Measurements from ENCODE around the gene KDM7A.
"Not testable (repeated sequence)": the region's sequence is repeated elsewhere in the genome, so short reads cannot be mapped to it uniquely, and the experiment has no call there.

The KDM7A gene

GRCh38 chr7:140200061-140200989, 23.5 kb upstream of the KDM7A start:
- DNase-seq (ENCODE audit: low read depth), result no peak

GRCh38 chr7:140197938-140198337, 21.2 kb upstream of the KDM7A start:
- no peak for DNase-seq (ENCODE audit: low read depth)

DNA sequence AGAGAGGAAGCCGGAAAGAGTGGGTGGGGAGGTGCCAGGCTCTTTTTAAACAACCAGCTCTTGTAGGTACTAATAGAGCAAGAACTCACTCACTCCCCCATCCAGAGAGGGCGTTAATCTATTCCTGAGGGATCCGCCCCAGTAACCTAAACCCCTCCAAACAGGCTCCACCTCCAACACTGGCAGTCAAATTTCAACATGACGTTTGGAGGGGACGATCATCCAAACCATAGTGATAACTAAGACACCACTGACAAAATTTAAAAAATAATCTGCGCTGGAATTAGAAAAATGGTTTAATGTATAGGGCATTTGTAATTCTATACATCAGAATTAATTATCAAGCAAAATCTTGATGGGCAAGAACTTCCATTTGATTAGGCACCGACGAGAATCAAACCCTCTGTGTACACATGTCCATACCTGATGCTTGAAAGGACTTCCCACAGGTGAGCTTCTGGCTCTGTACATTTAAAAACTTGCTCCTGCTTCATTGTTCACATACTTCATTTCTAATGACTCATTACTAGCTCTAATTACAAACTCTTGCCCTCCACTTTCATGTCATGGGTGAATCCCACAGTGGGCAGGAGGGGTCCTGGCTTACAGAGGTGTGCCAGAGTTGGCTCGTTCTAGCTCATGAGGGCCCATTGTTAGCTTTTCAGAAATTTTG, 20.6 kb upstream of the KDM7A start:
- DNase-seq (ENCODE audit: low read depth), result no peak

DNA sequence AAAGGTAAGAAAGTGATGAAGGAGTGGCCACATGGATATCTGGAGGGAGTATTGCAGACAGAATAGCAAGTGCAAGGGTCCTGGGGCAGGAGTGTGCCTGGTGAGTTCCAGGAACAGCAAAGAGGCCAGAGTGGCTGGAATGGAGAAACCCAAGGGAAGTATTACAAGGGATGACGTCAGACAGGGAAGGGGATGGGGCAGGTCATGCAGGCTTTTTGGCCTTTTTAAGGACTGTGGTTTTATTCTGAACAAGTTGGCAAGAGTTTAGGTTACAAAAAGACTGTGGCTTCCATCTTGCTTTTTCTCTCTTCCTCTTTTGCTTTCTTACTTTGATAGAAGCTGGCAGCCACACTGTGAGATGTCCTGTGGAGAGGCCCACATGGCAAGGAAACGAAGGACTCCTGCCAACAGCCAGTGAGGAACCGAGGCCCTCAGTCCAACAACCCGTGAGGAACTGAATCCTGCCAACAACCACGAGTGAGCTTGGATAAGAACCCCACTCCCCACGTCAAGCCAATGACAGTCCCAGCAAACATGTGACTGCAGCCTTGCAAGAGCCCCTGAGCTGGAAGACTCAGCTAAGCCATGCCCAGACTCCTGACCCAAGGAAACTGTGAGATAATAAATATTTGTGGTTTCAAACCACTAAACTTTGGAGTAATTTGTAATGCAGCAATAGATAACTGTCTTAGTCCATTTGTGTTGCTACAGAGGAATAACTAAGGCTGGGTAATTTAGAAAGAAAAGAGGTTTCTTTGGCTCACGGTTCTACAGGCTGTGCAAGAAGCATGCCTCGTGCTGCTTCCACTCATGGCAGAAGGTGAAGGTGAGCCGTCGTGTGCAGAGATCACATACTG, 19.8 kb upstream of the KDM7A start:
- DNase-seq (ENCODE audit: low read depth), result no peak

DNA sequence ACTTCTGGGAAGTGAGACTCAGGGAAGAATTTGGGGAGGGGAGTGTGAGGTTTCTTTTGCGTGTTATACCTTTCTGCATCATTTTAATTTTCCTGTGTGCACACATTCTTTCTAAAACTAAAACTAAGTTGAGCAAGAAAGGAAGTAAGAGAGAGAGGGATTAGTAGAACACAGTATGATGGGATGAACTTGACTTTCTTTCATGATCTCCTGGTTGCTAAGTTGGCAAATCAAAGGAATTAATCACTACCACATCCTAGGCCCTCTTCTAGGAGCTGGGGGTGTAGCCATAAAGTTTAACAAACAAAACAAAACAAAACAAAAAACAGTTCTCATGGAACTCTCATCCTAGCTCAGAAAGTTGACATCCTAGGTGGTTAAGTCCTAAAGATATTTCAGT, 19.1 kb upstream of the KDM7A start:
- DNase-seq (ENCODE audit: low read depth), result no peak

DNA sequence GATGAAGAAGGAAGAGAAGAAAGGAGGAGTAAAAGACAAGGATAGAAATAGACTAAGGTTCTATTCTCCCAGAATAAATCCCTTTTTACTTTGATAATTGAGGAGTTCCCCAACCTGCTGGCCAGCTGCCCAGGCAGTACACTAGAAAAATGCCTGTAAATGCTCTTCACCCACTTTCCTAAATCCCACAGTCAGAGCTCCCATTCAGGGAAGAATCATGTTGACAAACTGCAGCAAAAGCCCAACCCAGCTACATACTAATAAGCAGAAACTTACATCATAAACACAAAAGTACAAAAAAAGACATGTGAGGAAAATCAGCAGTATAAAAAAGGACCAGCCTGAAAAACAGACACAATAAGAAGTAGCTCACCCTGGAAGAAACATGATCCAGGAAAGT, 15.8 kb upstream of the KDM7A start:
- no peak for DNase-seq (ENCODE audit: low read depth)

DNA sequence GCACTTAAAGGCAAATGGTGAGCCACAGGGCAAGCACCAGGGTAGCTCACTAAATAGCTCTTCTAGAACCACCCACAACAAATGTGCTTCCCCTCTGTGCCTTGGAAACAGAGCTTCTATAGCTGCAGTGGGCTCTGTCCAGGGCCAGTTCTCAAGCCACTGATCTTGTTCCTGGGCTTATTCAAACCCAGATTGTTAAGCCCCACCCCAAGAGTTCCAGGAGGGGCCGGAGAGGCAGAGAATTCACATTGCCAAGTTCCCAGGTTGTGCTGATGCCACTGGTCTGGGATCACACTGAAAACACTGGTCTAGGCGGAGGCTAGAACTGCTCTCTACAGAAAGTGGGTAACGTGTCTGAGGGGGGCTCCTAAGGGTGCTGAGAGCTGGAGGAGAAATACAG, 15.4 kb upstream of the KDM7A start:
- no peak for DNase-seq (ENCODE audit: low read depth)

DNA sequence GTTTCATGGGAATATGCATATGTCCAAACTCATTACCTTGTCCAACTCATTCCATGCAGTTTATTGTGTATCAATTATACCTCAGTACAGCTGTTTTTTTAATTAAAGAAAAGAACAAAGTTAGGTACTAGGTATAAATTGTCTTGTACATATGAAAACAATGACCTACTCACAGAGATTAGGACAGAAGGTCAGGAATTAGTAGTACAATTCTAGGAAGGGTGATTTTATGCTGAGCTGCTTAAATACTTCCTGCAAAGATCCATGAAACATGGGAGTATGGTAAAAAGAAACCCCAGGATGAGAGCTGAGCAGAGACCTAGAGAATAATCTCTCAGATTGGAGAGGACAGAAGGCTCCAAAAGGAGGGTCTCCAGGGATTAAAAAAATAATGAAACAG, 13.8 kb upstream of the KDM7A start:
- no peak for DNase-seq (ENCODE audit: low read depth)

GRCh38 chr7:140189917-140190316, 13.1 kb upstream of the KDM7A start:
- DNase-seq (ENCODE audit: low read depth), result no peak

GRCh38 chr7:140182917-140183316, 6.1 kb upstream of the KDM7A start:
- no peak for DNase-seq (ENCODE audit: low read depth)

GRCh38 chr7:140179339-140179738, 2.6 kb upstream of the KDM7A start:
- no peak for DNase-seq (ENCODE audit: low read depth)

DNA sequence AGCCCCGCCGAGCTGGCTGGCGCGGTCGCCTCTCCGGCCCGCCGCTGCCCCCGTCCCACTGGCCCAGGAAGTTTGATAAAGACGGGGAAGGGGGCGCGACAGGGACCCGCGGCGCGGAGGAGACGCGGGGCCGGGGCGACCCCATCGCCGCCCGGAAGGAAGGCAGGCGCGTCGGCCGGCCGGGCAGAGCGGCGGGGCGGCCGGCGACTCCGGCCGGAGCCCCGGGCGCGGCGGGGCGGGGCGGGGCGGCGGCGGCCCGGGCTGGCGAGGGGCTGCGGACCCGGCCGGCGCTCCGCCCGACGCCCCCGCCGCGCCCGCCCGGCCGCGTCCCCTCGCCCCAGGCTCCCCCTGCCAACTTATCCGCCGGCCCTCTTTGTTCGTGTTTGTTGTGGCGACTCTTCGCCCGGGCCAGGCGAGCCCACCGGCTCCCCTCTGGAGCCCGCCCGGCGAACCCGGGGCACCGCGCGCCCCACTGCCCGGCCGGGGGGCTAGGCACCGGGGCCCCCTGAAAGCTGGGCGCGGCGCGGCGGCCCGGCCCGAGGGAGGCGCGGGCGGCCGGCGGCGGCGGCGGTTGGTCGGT, 571 bp downstream of the KDM7A start:
- DNase-seq (ENCODE audit: low read depth), result no peak

GRCh38 chr7:140175221-140176121, 1.3 kb downstream of the KDM7A start:
- DNase-seq (ENCODE audit: low read depth), result peak; percentile 85

DNA sequence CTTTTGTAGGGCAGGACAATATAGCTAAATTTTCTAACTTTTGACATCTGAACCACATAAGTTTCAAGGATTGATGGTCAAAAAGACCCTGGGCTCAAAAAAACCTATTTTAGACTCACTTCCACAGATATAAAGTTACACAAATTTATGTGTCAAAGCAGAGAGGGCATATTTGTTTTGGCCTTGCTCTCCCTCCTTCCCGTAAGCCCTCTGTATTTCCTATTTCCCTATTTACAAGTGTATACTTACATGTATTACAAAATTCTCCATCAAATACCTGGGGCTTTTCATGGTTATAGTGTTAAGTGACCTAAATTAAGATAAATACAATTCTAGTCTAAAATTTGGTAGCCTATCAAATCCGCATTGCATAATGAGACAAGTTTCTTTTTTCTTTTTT, 2.6 kb downstream of the KDM7A start:
- no peak for DNase-seq (ENCODE audit: low read depth)

DNA sequence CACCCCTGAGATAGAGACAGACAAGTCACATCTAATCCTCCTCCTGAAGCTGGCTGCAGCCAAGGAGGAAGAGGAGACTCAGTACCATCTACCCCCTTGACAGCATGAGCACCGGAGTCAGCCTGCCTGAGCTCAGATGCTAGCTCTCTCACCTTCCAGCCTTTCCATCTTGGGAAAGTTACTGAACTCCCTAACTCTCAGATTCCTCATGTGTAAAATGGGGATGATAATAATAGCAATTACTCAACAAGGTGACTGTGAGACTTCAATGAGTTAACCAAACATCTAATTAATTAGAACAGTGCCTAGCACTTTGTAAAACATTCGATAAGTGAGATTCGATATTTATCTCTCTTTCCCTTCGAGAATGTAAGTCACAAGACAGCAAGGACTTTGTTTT, 6.4 kb downstream of the KDM7A start:
- no peak for DNase-seq (ENCODE audit: low read depth)

DNA sequence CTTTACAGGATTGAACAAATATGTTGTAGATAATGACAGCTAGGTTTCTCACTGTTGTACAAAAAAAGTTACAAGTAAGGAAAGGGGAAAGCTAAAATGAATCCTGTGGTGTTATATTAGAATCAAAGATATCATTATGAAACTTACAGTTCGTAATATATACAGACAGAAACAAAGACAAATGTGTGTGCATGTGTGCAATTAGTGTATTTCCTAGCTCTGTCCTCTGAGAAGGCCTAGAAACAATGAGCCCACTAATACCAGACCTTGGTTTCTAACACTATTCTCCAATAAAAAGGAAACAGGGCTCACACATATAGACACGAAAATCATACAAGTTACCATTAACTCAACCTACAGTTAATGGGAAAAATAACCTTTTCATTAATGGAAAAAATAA, 8.0 kb downstream of the KDM7A start:
- DNase-seq (ENCODE audit: low read depth), result no peak

DNA sequence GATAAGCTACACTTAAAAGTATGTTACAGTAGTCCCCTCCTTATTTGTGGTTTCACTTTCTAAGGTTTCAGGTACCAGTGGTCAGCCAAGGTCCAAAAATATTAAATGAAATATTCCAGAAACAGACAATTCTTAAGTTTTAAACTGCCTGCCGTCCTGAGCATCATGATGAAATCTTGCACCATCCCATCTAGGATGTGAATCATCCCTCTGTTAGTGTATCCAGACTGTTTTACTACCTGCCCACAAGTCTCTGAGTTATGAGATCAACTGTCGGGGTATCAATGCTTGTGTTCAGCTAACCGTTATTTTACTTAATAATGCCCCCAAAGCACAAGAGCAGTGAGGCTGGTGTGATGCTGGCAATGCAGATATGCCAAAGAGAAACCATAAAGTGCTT, 11.4 kb downstream of the KDM7A start:
- no peak for DNase-seq (ENCODE audit: low read depth)

DNA sequence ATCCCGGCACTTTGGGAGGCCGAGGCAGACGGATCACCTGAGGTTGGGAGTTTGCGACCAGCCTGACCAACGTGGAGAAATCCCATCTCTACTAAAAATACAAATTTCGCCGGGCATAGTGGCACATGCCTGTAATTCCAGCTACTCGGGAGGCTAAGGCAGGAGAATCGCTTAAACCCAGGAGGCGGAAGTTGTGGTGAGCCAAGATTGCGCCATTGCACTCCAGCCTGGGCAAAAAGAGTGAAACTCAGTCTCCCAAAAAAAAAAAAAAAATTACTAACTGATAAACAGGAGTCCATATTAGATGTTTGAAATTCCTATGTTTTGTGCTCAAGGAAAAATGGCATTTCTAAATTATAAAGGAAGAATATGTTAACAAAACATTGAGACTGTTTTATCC, 14.7 kb downstream of the KDM7A start:
- DNase-seq (ENCODE audit: low read depth), result not testable (repeated sequence)

- no peak for DNase-seq (ENCODE audit: low read depth)
Measured at GRCh38 chr7:140161047-140161446, 15.7 kb downstream of the KDM7A start.

DNA sequence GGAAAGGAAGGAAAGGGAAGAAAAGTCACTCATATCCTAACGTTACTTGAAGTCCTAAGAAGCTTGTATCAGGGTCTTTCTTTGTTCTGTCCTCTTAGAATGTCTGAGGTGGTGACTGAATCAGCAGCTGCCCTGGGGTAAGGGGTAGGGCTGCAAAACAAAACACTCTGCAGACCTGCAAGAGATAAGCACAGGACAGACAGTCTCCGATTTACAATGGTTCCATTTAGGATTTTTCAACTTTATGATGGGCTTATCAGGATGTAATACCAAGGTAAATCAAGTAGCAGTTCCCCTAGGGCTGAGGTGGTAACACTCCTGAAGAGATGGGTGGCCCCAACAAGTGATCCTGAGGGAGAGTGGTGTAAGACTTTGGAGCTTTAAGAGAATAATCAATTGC, 16.5 kb downstream of the KDM7A start:
- no peak for DNase-seq (ENCODE audit: low read depth)

- DNase-seq (ENCODE audit: low read depth), result no peak
Measured at GRCh38 chr7:140159497-140159896, 17.3 kb downstream of the KDM7A start.

Data from stimulated activated CD8-positive, alpha-beta memory T cell treated with anti-CD3 and anti-CD28 coated beads, Interleukin-12 subunit alpha, Interleukin-12 subunit beta, amount 100 ng/mL, for 1 hour (primary cell).